NCI-H2196 treated with DMSO at 0.1 percent for 48 hours (cell line): ENCODE data around the gene IER5L.
A peak's percentile ranks its signal among the peaks of the same experiment; 100 is the strongest.
"Not testable (repeated sequence)": the region's sequence is repeated elsewhere in the genome, so short reads cannot be mapped to it uniquely, and the experiment has no call there.

Experiments used
- DNase-seq: peaks from one replicate; lab custom pipeline; 2025; ENCODE audit not compliant: unreplicated experiment; lab: John Stamatoyannopoulos, UW

The IER5L gene

GRCh38 chr9:129140397-129141065 lies 37.5 kb downstream of the IER5L start:
- no peak for DNase-seq

- DNase-seq: peak; percentile 80
These were observed 38.1 kb downstream of the IER5L start for GRCh38 chr9:129139993-129140396.

- peak; percentile 86 for DNase-seq
These were observed 38.6 kb downstream of the IER5L start for GRCh38 chr9:129139233-129139992.

- no peak for DNase-seq
These were observed 39.4 kb downstream of the IER5L start for GRCh38 chr9:129138476-129139232.

GRCh38 chr9:129138144-129138462 lies 40.0 kb downstream of the IER5L start:
- DNase-seq: no peak

GRCh38 chr9:129137292-129138143 lies 40.5 kb downstream of the IER5L start:
- DNase-seq: no peak

GRCh38 chr9:129136446-129137035 lies 41.5 kb downstream of the IER5L start:
- DNase-seq: no peak

GRCh38 chr9:129135476-129135875 lies 42.6 kb downstream of the IER5L start:
- no peak for DNase-seq

- no peak for DNase-seq
These were observed 45.0 kb downstream of the IER5L start for GRCh38 chr9:129133082-129133481.

GRCh38 chr9:129131300-129132145 lies 46.5 kb downstream of the IER5L start:
- peak; percentile 54 for DNase-seq

- no peak for DNase-seq
These were observed 47.3 kb downstream of the IER5L start for GRCh38 chr9:129130791-129131190.

- DNase-seq: not testable (repeated sequence)
These were observed 47.8 kb downstream of the IER5L start for GRCh38 chr9:129130271-129130670.

GRCh38 chr9:129128689-129129088 lies 49.4 kb downstream of the IER5L start:
- DNase-seq: no peak

- no peak for DNase-seq
These were observed 51.1 kb downstream of the IER5L start for GRCh38 chr9:129126749-129127618.
